OCI-LY3 (cell line): ENCODE data around the gene NFAM1.

Experiments used
- CTCF ChIP-seq: fragments of 200-600, 300-600 bp; sonication (generic); IDR thresholded peaks from 2 replicates; pipeline ENCODE4 v1.5.1; 2014; ENCODE audit warnings: antibody characterized with exemption, low read length, low read depth
- EZH2phosphoT487 ChIP-seq: fragments of 200-600 bp; shearing (Covaris generic); IDR thresholded peaks from 2 replicates; pipeline ENCODE4 v1.6.1; 2018; ENCODE audit warnings: antibody characterized with exemption, mixed run types, low read depth

GRCh38 chr22:42472671-42473070 lies 40.5 kb upstream of the NFAM1 start:
- TF ChIP-seq EZH2phosphoT487 (no peak), CTCF (no peak)
